A673 (cell line): ENCODE results near the gene SLC32A1. TPM values are rescaled to one million over a fixed set of nuclear protein-coding genes. Genes with fewer than 3 reads are reported as not detected.
A peak's percentile ranks its signal among the peaks of the same experiment; 100 is the strongest.

Experiments used
- BruUV-seq: library from RNA; stranded (reverse); fragments of 400-500 nt; replicated peaks from 2 replicates; lab custom pipeline; 2021; lab: Mats Ljungman, UMichigan
- CTCF ChIA-PET: fragments of 300-600 bp; sonication (Branson Sonifier 250); formaldehyde crosslinking; loops from one replicate; lab custom pipeline; 2022; ENCODE audit warnings: antibody characterized with exemption; lab: Charles Lee
- POLR2A ChIA-PET: fragments of 300-600 bp; sonication (Branson Sonifier 250); formaldehyde crosslinking; loops from one replicate; lab custom pipeline; 2022; ENCODE audit warnings: antibody characterized with exemption; ENCODE audit not compliant: low non-redundant PET; lab: Charles Lee
- DNase-seq: peaks from one replicate; pipeline ENCODE4 v3.0.0-alpha.2; 2015; ENCODE audit warnings: low spot score
- H3K27ac ChIP-seq: fragments of 200-600 bp; sonication (generic); 2 replicates; pipeline ENCODE4 v1.5.1; 2016; ENCODE audit warnings: mixed run types, low read depth, mild to moderate bottlenecking, mixed read lengths, antibody characterized with exemption, low read length; ENCODE audit not compliant: poor library complexity, severe bottlenecking
- H3K27me3 ChIP-seq: fragments of 200-600 bp; sonication (generic); replicated peaks from 2 replicates; pipeline ENCODE4 v1.6.1; 2017; ENCODE audit warnings: mixed run types, low read depth, mild to moderate bottlenecking, mixed read lengths, antibody characterized with exemption, low read length; ENCODE audit not compliant: insufficient read depth, poor library complexity
- H3K36me3 ChIP-seq: fragments of 200-600 bp; sonication (generic); 2 replicates; pipeline ENCODE4 v1.6.1; 2016; ENCODE audit warnings: mixed run types, mild to moderate bottlenecking, mixed read lengths, antibody characterized with exemption, low read length; ENCODE audit not compliant: insufficient read depth, poor library complexity, severe bottlenecking
- H3K4me1 ChIP-seq: fragments of 200-600 bp; sonication (generic); 2 replicates; pipeline ENCODE4 v1.6.1; 2017; ENCODE audit warnings: mixed run types, mild to moderate bottlenecking, mixed read lengths, antibody characterized with exemption, low read length; ENCODE audit not compliant: insufficient read depth, poor library complexity, severe bottlenecking
- H3K4me3 ChIP-seq: fragments of 200-600 bp; sonication (generic); 2 replicates; pipeline ENCODE4 v1.5.1; 2016; ENCODE audit warnings: low read depth, mixed run types, mild to moderate bottlenecking, mixed read lengths, low read length; ENCODE audit not compliant: poor library complexity, severe bottlenecking
- H3K9me3 ChIP-seq: fragments of 200-600 bp; sonication (generic); 2 replicates; pipeline ENCODE4 v1.6.1; 2016; ENCODE audit warnings: mixed run types, low read depth, mild to moderate bottlenecking, mixed read lengths, antibody characterized with exemption, low read length; ENCODE audit not compliant: poor library complexity, severe bottlenecking
- CTCF ChIP-seq: fragments of 300-800, 200-600 bp; sonication (generic); conservative IDR thresholded peaks from 2 replicates; pipeline ENCODE4 v1.5.1; 2017; ENCODE audit warnings: low read depth, mild to moderate bottlenecking, antibody characterized with exemption, low read length, moderate library complexity, mixed read lengths
- EZH2 ChIP-seq: fragments of 200-600 bp; sonication (generic); IDR thresholded peaks from 2 replicates; pipeline ENCODE4 v1.6.1; 2017; ENCODE audit warnings: borderline replicate concordance, low read depth, mild to moderate bottlenecking, mixed read lengths, antibody characterized with exemption, low read length; ENCODE audit not compliant: poor library complexity, severe bottlenecking
- intact Hi-C: fragments of 100-400 bp; cut with micrococcal nuclease; formaldehyde crosslinking; loops from one replicate; pipeline ENCODE4 v1.10.0; 2022; ENCODE audit not compliant: unreplicated experiment
- total RNA-seq: library from RNA; stranded (reverse); gene quantifications from 2 replicates; pipeline ENCODE4 v1.2.3, GENCODE V29; 2021

Gene SLC32A1
- total RNA-seq, 1 experiment from 2014 or later = not detected

DNA sequence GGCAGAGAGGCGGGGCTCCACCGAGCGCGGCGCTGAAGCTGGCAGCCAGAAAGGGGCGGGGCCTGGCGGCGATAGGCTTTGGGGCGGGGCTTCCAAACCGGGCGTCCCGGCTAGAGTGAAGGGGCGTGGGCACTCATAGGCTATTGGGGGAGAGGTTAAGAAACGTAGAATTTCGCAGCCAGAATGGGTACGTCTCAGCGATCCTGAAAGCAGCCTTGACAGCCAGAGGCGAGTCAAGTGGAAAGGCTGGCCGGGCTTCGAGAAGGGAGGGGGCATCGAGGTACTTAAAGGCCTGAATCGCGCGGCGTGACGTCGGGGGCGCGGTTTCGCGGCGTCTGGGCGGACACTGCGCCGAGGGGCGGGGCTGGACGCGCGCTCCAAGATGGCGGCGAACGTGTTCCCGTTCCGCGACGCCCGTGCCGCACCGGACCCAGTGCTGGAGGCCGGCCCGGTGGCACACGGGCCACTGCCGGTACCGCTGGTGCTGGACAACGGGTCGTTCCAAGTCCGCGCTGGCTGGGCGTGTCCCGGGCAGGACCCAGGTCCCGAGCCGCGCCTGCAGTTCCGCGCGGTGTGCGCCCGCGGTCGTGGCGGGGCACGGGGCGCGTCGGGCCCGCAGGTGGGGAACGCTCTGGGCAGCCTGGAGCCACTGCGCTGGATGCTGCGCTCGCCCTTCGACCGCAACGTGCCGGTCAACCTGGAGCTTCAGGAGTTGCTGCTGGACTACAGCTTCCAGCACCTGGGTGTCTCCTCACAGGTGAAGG, 24.0 kb downstream of the SLC32A1 start, which contains the start of gene ACTR5:
TSS of gene ACTR5 (plus strand) at position 364 of the 764 bp plus-strand sequence. CDS start at position 383, 19 bp downstream.
- no TSS peak for BruUV-seq
- DNase-seq = peak; percentile 91
- peaks cover 4% of the 10 kb centered on the region for H3K36me3 ChIP-seq
- no peak for TF ChIP-seq CTCF
- no peak for TF ChIP-seq EZH2
- intact Hi-C loops = no loop called here
- H3K27me3 ChIP-seq = no peaks in the 10 kb centered on the region
- H3K4me1 ChIP-seq = peaks cover 6% of the 10 kb centered on the region
- no peaks in the 10 kb centered on the region for H3K9me3 ChIP-seq
- peak within 1 kb of the TSS; percentile 75 for H3K27ac ChIP-seq
- POLR2A ChIA-PET = no interaction called here
- peak within 1 kb of the TSS; percentile 94 for H3K4me3 ChIP-seq
- CTCF ChIA-PET = interaction anchor here (0.6 kb wide), 1 partner anchor 22 kb away, joined by 3 read pairs; no protein-coding TSS in a partner anchor

GRCh38 chr20:38748861-38749149, 24.5 kb downstream of the SLC32A1 start:
- BruUV-seq = no TSS peak
- Histone ChIP-seq H3K27ac (peak overlapping the region; percentile 75), H3K9me3 (no peaks in the 10 kb centered on the region), H3K4me1 (peaks cover 6% of the 10 kb centered on the region), H3K27me3 (no peaks in the 10 kb centered on the region), H3K4me3 (peak overlapping the region; percentile 94), H3K36me3 (peaks cover 4% of the 10 kb centered on the region)
- no peak for TF ChIP-seq CTCF
- no peak for TF ChIP-seq EZH2
- POLR2A ChIA-PET = no interaction called here
- no peak for DNase-seq
- CTCF ChIA-PET = no interaction called here
- intact Hi-C loops = loop anchor here (1.0 kb wide), 1 partner anchor 99 kb away; no protein-coding TSS in a partner anchor

GRCh38 chr20:38751360-38751976, 27.2 kb downstream of the SLC32A1 start:
- H3K9me3 ChIP-seq = no peaks in the 10 kb centered on the region
- peaks cover 6% of the 10 kb centered on the region for H3K4me1 ChIP-seq
- H3K4me3 ChIP-seq = no peak overlapping the region
- ChIA-PET POLR2A (no interaction called here), CTCF (interaction anchor here (0.9 kb wide), 1 partner anchor 101 kb away, joined by 3 read pairs; no protein-coding TSS in a partner anchor)
- intact Hi-C loops = loop anchor here (1.0 kb wide), 1 partner anchor 105 kb away; no protein-coding TSS in a partner anchor
- no TSS peak for BruUV-seq
- no peak overlapping the region for H3K27ac ChIP-seq
- peaks cover 20% of the 10 kb centered on the region for H3K36me3 ChIP-seq
- peak; percentile 41 for DNase-seq
- no peaks in the 10 kb centered on the region for H3K27me3 ChIP-seq
- TF ChIP-seq CTCF (peak; percentile 71), EZH2 (no peak)
